Gastroesophageal sphincter (tissue), 3 donors: ENCODE data around the gene AIG1.

Experiments used
- EP300 ChIP-seq: sonication (generic); formaldehyde crosslinking; IDR thresholded peaks from one replicate; pipeline ENCODE4 v1.6.1; 2017; ENCODE audit warnings: antibody characterized with exemption, mild to moderate bottlenecking
- POLR2A ChIP-seq, 2 donors: fragments of 450-650 bp; IDR thresholded peaks; one replicate each; pipeline ENCODE4 v1.6.1; 2017; ENCODE audit warnings: antibody characterized with exemption in 2 of 2, mild to moderate bottlenecking in 2 of 2, moderate library complexity in 1 of 2
- POLR2AphosphoS5 ChIP-seq: sonication (generic); formaldehyde crosslinking; IDR thresholded peaks from one replicate; pipeline ENCODE4 v1.6.1; 2017; ENCODE audit warnings: antibody characterized with exemption
- TF ChIP-seq, protein P1 (sequence below), 4 experiments: fragments of 200-600 bp in 2 of 4; fragments of 450-650 bp in 2 of 4; sonication (generic) in 1 of 4; IDR thresholded peaks; one replicate each; pipeline ENCODE4 v1.5.1; 2017 to 2019; ENCODE audit warnings: antibody characterized with exemption in 4 of 4, mild to moderate bottlenecking in 2 of 4, moderate library complexity in 2 of 4

DNA sequence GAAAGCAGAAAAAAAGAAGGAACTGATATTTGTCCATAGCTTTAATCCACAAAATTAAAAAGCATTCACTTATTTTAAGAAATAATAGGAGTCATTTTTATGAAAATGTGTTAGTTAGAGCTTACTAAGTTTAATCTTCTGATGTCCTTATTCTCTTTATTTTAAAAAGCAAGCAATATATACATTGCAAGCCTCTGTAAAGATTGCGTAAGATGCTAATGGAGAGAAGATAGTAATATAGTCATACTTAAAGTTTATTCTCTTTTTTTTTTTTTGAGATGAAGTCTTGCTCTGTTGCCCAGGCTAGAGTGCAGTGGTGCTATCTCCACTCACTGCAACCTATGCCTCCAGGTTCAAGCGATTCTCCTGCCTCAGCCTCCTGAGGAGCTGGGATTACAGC, 39.7 kb downstream of the AIG1 start:
- TF ChIP-seq, protein P1, sequence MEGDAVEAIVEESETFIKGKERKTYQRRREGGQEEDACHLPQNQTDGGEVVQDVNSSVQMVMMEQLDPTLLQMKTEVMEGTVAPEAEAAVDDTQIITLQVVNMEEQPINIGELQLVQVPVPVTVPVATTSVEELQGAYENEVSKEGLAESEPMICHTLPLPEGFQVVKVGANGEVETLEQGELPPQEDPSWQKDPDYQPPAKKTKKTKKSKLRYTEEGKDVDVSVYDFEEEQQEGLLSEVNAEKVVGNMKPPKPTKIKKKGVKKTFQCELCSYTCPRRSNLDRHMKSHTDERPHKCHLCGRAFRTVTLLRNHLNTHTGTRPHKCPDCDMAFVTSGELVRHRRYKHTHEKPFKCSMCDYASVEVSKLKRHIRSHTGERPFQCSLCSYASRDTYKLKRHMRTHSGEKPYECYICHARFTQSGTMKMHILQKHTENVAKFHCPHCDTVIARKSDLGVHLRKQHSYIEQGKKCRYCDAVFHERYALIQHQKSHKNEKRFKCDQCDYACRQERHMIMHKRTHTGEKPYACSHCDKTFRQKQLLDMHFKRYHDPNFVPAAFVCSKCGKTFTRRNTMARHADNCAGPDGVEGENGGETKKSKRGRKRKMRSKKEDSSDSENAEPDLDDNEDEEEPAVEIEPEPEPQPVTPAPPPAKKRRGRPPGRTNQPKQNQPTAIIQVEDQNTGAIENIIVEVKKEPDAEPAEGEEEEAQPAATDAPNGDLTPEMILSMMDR (IDR thresholded peaks at IDR 0.05) = no peak
- TF ChIP-seq EP300 = no peak
- TF ChIP-seq POLR2AphosphoS5 = no peak
- TF ChIP-seq POLR2A (IDR thresholded peaks at IDR 0.05) = no peak
